ENCODE data around the gene LPCAT1.
"Not testable (repeated sequence)": the region's sequence is repeated elsewhere in the genome, so short reads cannot be mapped to it uniquely, and the experiment has no call there.

Gene LPCAT1

GRCh38 chr5:1428107-1428506 is 95.7 kb downstream of the LPCAT1 start:
- DNase-seq (ENCODE audit: low read depth in 2 of 2) = no peak

- DNase-seq (ENCODE audit: low read depth in 2 of 2) = no peak
Observed at GRCh38 chr5:1424716-1425115, 99.0 kb downstream of the LPCAT1 start.

GRCh38 chr5:1423901-1424603 is 99.7 kb downstream of the LPCAT1 start:
- no peak for DNase-seq (ENCODE audit: low read depth in 2 of 2)

DNA sequence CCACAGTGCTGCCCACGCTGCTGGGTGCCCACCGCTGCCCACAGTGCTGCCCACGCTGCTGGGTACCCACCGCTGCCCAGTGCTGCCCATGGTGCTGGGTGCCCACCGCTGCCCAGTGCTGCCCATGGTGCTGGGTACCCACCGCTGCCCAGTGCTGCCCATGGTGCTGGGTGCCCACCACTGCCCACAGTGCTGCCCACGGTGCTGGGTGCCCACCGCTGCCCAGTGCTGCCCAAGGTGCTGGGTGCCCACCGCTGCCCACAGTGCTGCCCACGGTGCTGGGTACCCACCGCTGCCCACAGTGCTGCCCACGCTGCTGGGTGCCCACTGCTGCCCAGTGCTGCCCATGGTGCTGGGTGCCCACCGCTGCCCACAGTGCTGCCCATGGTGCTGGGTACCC is 101.2 kb downstream of the LPCAT1 start:
- DNase-seq (ENCODE audit: low read depth in 2 of 2) = not testable (repeated sequence)

- no peak for DNase-seq (ENCODE audit: low read depth in 2 of 2)
Observed at GRCh38 chr5:1421521-1422341, 102.0 kb downstream of the LPCAT1 start.

GRCh38 chr5:1420211-1421195 is 103.3 kb downstream of the LPCAT1 start:
- no peak for DNase-seq (ENCODE audit: low read depth in 2 of 2)

DNA sequence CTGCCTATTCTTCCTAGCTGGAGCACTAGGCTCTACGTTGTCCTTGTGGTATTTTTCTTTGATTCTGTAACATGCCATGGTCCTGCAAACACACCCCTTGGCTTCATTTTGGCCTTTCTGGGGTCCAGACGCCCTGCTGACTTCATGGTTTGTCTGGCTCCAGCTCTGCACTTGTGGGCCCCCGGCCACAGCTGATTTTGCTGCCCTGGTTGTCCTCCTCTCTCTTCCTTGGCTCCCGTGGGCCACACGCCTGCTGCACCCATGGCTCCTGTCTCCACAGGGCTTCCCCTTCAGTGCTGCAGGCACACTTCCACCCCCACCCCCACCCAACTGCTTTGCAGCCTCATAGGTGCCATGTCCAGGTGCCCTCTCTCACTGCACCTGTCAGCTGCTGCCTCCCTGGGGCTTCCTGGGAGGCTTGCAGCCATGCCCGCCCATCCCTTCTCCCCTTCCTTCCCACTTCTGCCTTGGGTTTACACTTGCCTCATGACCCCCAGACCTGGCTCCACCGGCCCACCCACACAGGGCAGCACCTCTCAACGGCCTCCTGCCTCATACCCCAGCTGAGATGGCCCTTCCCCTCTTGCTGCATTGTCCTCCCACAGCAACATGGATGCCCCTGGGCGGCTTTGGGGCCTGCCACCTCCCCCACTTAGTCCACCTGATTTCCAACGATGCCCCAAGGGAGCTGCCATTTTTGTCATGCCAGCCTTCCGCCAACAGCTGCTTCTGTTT is 104.1 kb downstream of the LPCAT1 start:
- DNase-seq (ENCODE audit: low read depth in 2 of 2) = no peak

- DNase-seq (ENCODE audit: low read depth in 2 of 2) = no peak
Observed at GRCh38 chr5:1418921-1419280, 104.9 kb downstream of the LPCAT1 start.

DNA sequence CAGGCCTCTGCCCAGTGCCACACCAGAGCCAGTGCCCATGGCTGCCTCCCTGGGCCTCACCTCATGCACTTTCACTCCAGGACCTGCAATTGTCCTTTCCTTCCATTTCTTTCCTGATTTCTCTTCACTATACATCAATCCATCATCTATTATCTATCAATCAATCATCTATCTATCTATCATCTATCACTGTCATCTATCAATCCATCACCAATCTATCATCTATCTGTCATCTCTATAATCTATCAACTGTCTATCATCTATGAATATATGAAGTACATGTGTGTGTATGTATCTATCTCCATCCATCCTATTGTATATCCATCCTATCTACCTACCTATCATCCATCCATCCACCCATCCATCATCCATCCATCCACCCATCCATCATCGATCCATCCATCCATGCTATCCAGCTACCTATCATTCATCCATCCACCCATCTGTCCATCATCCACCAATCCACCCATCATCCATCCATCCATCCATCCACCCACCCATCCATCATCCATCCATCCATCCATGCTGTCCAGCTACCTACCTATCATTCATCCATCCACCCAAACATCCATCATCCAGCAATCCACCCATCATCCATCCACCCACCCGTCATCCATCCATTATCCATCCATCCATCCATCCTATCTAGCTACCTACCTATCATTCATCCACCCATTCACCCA is 105.4 kb downstream of the LPCAT1 start:
- no peak for DNase-seq (ENCODE audit: low read depth in 2 of 2)

- no peak for DNase-seq (ENCODE audit: low read depth in 2 of 2)
Observed at GRCh38 chr5:1417586-1418225, 106.1 kb downstream of the LPCAT1 start.

DNA sequence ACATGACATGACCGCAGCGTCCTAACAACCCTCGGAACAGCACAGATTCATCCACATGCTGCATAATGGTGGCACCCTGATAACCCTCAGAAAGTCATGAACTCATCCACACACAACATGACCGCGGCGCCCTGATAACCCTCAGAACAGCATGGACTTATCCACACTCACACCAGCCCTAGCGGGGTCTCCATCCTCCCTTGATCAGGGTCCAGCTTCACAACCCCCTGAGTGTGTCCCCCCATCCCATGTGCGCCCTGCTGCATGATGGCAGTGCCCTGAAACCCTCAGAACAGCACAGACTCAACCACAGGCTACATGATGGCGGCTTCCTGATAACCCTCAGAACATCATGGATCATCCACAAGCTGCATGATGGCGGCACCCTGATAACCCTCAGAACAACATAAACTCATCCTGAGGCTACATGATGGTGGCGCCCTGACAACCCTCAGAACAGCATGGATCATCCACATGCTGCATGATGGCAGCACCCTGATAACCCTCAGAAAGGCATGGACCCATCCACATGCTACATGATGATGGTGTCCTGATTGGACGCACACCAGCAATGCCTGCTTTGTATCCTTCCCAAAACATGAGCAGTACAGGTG is 106.8 kb downstream of the LPCAT1 start:
- no peak for DNase-seq (ENCODE audit: low read depth in 2 of 2)

DNA sequence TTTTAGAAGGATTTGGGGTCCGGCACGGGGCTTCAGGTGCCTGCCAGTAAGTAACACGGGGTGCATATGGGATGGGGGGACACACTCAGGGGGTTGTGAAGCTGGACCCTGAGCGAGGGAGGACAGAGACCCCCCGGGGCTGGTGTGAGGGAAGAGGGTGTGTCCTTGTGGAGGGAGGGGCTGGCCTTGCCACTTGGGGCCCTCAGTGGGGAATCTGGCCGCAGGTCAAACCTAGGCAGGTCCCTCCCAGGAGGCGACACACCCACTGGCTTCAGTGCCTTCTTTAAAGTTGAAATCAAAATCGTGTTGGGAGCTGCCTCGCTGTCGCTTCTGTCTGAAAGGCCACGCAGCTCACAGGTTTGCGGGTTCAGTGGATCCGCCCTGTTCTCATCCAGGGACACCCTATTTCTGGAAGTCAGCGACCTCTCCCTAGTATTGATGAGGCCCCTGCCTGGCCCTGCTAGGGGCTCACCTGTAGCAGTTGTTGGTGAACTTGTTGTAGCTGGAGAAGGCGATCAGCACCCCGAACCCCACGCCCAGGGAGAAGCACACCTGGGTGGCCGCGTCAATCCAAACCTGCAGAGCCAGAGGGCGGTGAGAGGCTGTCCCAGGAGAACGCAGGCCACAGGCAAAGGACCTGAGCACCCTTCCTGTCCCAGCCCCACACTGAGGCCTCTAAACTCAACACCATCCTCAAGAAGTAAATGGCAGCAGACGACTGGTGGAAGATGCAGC is 108.0 kb downstream of the LPCAT1 start:
- DNase-seq (ENCODE audit: low read depth in 2 of 2) = no peak

- DNase-seq (ENCODE audit: low read depth in 2 of 2) = no peak
Observed at GRCh38 chr5:1415059-1415425, 108.7 kb downstream of the LPCAT1 start.

- no peak for DNase-seq (ENCODE audit: low read depth in 2 of 2)
Observed at GRCh38 chr5:1414311-1415058, 109.3 kb downstream of the LPCAT1 start.

DNA sequence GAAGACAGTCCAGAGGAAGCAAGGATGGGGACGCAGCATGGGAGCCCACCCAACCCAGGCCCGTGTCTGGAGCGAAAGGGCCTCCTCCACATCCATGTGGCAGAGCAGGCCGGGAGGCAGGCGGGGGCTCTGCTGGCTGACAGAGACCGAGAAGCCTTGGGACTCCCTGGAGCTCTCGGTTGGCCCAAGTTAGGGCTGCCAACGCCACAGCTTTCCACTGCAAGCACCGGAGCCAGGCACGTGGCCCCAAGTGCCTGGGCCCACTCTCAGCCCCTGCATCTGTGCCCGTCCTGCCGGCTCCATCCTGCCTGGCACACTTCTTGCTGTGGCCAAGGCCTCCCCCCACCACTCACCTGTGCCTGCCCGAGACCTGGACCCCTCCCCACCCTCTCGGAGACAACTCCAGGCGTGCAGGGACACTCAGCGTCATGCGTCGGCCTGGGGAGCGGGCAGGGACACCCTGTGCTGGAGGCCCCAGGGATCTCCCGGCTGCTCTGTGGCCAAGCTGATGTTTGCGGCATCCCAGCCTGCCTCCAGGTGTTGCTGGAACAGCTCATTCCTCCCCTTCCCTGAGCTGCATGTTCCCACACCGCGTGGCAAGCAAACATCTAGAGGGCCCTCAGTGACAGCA is 110.0 kb downstream of the LPCAT1 start:
- DNase-seq (ENCODE audit: low read depth in 2 of 2) = no peak

- no peak for DNase-seq (ENCODE audit: low read depth in 2 of 2)
Observed at GRCh38 chr5:1413211-1413610, 110.5 kb downstream of the LPCAT1 start.

- no peak for DNase-seq (ENCODE audit: low read depth in 2 of 2)
Observed at GRCh38 chr5:1412621-1413020, 111.1 kb downstream of the LPCAT1 start.

DNA sequence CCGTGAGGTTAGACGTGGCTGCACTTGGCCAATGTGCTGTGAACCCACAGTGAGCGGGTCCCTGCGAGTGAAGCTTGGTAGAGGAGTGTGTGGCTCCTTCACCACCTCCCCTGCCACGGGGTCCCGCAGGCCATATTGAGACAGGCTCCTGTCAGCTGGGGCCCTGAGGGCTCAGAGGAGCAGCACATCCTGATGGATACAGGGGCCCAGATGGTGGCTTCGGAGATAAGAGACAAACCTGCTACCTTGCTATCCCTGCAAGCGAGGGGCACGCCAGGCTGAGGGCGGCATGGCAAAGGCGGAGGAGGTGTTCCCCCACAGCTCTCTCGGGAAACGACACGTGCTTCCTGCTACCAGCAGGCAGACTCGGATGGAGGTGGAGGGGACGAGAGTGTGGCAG is 111.6 kb downstream of the LPCAT1 start:
- no peak for DNase-seq (ENCODE audit: low read depth in 2 of 2)

Data from activated CD4-positive, alpha-beta T cell treated with anti-CD3 and anti-CD28 coated beads for 24 hours (primary cell).